CD4-positive, alpha-beta T cell treated with Interleukin-4 for 4 hours (primary cell): ENCODE measurements around the gene ARPIN.
"Not testable (repeated sequence)": the region's sequence is repeated elsewhere in the genome, so short reads cannot be mapped to it uniquely, and the experiment has no call there.

Experiments used
- DNase-seq: peaks from one replicate; pipeline ENCODE4 v3.0.0-alpha.2; 2020

Gene ARPIN

GRCh38 chr15:89875741-89876140 is 37.0 kb downstream of the ARPIN start:
- no peak for DNase-seq

- peak; percentile 75 for DNase-seq
Observed at GRCh38 chr15:89874926-89875564, 37.7 kb downstream of the ARPIN start.

DNA sequence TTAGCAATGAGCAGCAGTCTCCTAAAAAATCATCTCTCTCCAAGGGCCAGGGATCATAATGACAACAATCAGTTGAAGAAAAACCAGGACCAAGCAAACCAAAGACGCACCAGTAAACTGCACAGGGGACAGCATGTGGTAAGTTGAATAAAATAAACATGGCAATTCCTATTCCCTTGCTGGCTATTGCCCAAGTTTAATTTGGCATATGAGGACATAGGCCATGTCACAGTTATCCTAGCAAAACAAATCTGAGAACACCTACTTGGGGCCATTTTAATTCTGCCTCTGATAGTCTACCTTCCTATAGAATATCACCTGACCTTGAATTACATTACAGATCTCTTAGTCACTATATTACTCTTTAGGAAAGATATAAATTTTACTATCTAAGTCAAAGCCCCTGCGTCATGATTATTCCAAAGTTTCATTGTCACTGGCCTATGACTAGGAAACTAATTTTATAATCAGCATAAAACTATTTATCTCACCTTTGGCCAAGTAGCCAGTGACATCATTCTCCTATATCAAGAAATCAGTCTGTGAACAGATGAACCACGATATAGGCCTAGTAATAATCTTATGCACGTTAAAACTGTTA is 42.0 kb downstream of the ARPIN start:
- no peak for DNase-seq

DNA sequence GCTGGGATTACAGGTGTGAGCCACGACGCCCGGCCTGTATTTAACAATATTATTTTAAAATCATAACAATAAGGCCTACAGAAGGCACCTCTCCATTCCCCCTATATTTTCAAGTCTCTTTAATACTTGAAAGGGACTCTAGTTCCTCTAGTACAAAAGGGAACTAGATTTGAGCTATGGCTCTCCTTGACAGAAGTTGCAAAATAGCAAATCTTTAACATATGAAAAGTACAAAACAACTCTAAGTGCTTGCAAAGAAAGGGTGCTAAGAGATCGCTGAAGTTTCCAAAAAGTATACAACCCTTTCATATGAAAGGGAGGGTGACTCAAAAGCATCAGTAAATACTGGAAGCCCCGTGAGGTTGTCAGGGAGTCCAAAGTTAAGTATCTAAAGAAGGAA is 42.7 kb downstream of the ARPIN start:
- DNase-seq, result no peak

- not testable (repeated sequence) for DNase-seq
Observed at GRCh38 chr15:89869490-89869889, 43.3 kb downstream of the ARPIN start.

- DNase-seq, result no peak
Observed at GRCh38 chr15:89864958-89865739, 47.6 kb downstream of the ARPIN start.

DNA sequence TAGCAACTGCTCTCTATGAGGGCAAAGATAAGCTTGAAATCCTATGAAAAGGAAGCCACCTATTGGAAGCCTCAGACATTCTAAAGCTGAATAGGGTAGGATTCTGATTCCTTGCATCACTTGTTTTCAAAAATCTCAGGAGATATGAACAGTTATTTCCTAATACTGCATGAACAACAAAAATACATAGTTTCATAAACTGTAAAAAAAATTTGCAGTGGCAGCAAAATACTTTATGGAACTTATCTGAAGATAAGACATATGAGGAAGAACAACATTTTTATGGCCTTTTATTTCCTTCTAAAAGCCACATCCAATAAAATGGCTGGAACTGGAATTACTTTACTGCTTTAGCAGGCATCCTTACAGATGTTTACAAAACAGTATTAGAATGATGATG is 48.8 kb downstream of the ARPIN start:
- DNase-seq, result no peak

- no peak for DNase-seq
Observed at GRCh38 chr15:89860891-89861290, 51.9 kb downstream of the ARPIN start.

GRCh38 chr15:89860431-89860830 is 52.3 kb downstream of the ARPIN start:
- DNase-seq, result no peak

DNA sequence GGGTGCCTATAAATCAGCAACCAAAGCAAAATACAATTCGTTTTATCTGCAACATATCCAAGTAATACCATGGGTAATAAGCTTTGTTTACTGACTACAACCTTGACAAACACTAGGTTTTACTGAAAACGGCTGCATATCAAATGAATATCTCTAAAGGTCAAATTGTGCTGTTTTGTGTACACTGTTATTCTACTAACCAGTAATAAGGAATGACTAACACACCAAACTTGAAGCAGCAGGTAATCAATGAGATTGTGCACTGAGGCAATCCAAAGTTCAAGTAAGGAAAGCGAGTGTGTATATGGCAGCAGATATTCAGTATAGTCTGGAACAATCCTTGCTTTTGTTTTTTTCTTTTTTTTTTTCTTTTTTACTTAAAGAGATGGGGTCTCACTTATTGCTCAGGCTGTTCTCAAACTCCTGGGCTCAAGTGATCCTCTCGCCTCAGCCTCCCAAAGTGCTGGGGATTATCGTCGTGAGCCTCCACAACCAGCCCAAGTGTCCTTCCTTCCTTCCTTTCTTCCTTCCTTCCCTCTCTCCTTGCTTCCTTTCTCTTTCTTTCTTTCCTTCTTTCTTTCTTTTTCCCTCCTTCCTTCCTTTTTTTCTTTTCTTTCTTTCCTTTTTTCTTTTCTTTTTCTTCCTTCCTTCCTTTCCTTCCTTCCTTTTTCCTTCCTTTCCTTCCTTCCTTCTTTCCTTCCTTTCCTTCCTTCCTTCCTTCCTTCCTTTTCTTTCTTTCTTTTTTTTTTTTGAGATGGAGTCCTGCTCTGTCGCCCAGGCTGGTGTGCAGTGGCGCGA is 53.9 kb downstream of the ARPIN start:
- DNase-seq, result no peak

GRCh38 chr15:89857673-89858072 is 55.1 kb downstream of the ARPIN start:
- no peak for DNase-seq

DNA sequence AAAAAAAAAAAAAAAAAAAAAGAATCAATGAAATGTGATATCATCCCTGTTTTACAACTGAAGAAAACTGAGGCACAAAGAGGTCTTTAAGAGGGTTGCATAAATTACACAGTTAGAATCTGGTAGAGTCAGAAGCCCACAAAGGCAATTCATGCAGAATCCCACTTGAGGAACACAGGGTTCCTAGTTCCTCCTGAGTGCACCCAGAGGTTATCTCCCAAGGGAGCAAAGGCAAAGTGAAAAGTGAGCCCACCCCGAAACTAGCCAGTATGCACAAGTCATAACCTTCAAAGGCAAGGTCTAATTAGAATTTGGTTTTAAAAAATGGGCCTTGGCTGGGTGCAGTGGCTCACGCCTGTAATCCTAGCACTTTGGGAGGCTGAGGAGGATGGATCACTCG is 56.8 kb downstream of the ARPIN start:
- no peak for DNase-seq

GRCh38 chr15:89854863-89855262 is 57.9 kb downstream of the ARPIN start:
- DNase-seq, result not testable (repeated sequence)

DNA sequence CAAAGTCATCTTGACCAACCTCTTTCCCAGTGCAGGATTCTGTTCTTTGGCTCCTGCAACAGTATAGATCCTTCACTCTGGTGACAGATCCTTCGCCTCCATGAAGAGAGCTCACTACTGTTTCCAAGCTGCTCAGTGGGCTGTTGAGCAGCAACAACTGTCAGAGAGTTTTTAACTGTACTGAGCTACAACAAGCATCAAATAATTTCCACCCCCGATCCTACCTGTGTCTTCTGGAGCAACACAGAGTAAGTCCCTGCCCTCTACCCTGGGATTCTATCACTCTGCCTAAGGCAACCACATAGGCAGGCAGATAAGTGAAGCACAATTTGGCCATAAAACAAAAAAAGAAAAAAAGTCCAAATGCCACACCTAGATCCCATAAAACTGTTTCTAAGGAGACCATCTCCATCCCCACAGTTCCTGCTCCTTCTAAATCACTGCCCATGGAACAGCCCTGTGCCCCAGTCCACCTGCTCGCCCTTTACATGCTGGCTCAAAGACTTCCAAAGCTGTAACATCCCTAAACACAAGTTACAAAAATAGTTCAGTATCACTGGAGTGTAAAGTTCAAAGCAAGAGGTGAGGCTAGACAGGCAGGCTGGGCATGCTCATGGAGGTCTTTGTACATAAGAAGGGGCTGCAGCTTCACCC is 60.3 kb downstream of the ARPIN start:
- no peak for DNase-seq

GRCh38 chr15:89851673-89852341 is 60.9 kb downstream of the ARPIN start:
- no peak for DNase-seq

- DNase-seq, result no peak
Observed at GRCh38 chr15:89848970-89849292, 63.8 kb downstream of the ARPIN start.

GRCh38 chr15:89847101-89847500 is 65.7 kb downstream of the ARPIN start:
- DNase-seq, result no peak

DNA sequence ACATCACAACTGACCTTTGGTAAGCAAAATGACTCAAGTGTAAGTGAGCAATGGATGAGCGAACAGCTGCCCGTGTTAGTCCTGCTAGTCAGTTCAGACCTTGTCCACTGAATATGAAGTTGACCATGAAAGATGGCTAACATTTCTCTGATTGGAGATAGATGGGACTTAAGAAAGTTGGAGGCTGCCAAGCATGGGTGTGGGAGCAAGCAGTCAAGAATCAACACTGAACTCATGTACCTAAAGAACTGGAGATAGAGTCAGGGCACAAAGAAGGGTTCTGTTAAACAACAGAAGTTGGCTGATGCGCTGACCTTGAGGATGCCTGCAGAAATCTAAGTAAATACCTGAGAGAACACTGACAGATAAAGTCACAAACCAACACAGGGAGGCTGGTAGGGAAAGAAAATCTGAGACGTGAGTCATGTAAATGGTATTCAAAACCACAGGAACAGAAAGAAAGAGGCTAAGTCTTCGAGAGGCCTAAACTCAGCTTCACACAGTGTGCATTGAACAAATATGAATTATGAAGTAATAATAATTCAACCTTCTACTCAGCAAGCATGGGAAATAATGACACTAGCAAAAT is 67.4 kb downstream of the ARPIN start:
- no peak for DNase-seq
